Measurements from ENCODE around the gene ALAD. TPM values are rescaled to one million over a fixed set of nuclear protein-coding genes. Genes with fewer than 3 reads are reported as not detected.

ALAD gene
- total and polyA plus RNA-seq, 9 of the 15 experiments (the other 6 are each of a cell fraction or from before 2014, with no cell fraction given) = 1.3 to 12.7 (median 6.8) TPM

DNA sequence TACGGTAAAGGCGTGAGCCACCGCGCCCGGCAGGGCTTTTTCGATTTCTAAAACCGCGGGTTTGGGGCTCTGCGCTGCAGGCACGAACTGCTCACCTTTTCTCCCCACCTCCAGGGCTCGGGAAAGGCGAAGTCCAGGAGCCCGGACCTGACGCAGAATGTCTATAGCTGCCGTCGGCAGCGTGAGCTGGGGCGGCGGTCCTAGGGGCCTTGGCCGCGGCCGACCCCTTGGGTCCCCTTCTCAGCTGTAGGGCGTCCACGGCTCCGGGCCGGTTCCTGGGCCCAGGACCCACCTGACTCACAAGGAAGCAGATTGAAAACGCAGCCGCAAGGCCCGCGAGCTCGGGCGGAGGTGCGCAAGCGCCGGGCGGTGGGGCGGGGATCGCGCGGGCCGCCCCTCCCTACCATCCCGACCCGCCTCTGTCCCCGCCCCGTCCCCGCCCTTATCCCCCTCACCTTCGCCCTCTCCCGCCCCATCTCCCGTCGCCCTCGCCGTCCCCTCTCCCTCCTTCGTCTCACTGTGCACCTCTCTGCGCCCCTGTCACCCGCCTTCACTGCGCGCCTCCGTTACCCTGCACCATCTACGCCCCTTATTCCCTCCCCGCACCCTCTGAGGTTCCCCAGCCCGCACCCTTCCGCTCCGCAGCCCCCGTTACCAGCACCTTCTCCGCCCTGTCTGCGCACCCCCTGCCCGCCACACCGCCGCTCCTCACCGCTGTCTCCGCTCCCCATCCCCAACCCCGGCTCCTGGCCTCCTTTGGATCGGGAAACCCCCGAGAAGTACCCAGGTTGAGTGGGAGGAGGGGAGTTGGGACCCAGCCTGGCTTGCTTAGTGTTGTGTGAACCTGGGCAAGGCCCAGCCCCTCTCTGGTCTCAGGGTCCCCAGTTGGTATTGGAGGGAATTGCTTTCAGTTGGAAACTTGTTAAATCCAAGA, 24.2 kb downstream of the ALAD start, which contains the start of gene HDHD3 (continued):
- 0 out of 2 replicates have a peak, but pooled peaks have one; percentile 42 for TF ChIP-seq THAP12 (CRISPR knock-in tag; IDR thresholded peaks at IDR 0.05)
- no peak for TF ChIP-seq HIVEP1 (CRISPR knock-in tag; IDR thresholded peaks at IDR 0.05)
- TF ChIP-seq ZNF785 (CRISPR knock-in tag; IDR thresholded peaks at IDR 0.05) = no peak
- no peak for TF ChIP-seq SETDB1 (IDR thresholded peaks at IDR 0.05; ENCODE audit: low read length)
- TF ChIP-seq NR3C1 (CRISPR knock-in tag; IDR thresholded peaks at IDR 0.05) = no peak
- no peak for TF ChIP-seq TEAD1 (CRISPR knock-in tag; IDR thresholded peaks at IDR 0.05)
- no peak for TF ChIP-seq FOXK2 (conservative IDR thresholded peaks at IDR 0.05 in 1 of 2, IDR thresholded peaks at IDR 0.05 in 1 of 2; ENCODE audit: low read depth in 2 of 2)
- TF ChIP-seq ADNP (tag; IDR thresholded peaks at IDR 0.05) = peak; percentile 54
- TF ChIP-seq TBL1XR1 (IDR thresholded peaks at IDR 0.05; ENCODE audit: low read length in 2 of 2) = no peak
- peak; percentile 52 for TF ChIP-seq ZNF316 (IDR thresholded peaks at IDR 0.05)
- peak; percentile 21 to 73; a peak in 2 of 4 replicates for TF ChIP-seq MAZ (CRISPR knock-in tag; conservative IDR thresholded peaks at IDR 0.05 in 1 of 2, IDR thresholded peaks at IDR 0.05 in 1 of 2)
- TF ChIP-seq NFXL1 (CRISPR knock-in tag; IDR thresholded peaks at IDR 0.05) = no peak
- TF ChIP-seq ARHGAP35 (IDR thresholded peaks at IDR 0.05; ENCODE audit: partially characterized antibody) = peak; percentile 52
- TF ChIP-seq ZBTB8A (IDR thresholded peaks at IDR 0.05; ENCODE audit: partially characterized antibody) = no peak
- TF ChIP-seq KLF13 (tag; IDR thresholded peaks at IDR 0.05; ENCODE audit: borderline replicate concordance, low read depth) = no peak
- no peak for TF ChIP-seq HDAC6 (IDR thresholded peaks at IDR 0.05; ENCODE audit: low read depth, low read length)
- TF ChIP-seq, protein P1, sequence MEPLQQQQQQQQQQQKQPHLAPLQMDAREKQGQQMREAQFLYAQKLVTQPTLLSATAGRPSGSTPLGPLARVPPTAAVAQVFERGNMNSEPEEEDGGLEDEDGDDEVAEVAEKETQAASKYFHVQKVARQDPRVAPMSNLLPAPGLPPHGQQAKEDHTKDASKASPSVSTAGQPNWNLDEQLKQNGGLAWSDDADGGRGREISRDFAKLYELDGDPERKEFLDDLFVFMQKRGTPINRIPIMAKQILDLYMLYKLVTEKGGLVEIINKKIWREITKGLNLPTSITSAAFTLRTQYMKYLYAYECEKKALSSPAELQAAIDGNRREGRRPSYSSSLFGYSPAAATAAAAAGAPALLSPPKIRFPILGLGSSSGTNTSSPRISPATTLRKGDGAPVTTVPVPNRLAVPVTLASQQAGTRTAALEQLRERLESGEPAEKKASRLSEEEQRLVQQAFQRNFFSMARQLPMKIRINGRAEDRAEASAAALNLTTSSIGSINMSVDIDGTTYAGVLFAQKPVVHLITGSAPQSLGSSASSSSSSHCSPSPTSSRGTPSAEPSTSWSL (CRISPR knock-in tag; IDR thresholded peaks at IDR 0.05; ENCODE audit: borderline replicate concordance) = no peak
- TF ChIP-seq TOE1 (IDR thresholded peaks at IDR 0.05; ENCODE audit: borderline replicate concordance) = no peak
- TF ChIP-seq TOE1 (CRISPR knock-in tag; IDR thresholded peaks at IDR 0.05; ENCODE audit: borderline replicate concordance, low read depth) = no peak
- no peak for TF ChIP-seq TSC22D4 (tag; IDR thresholded peaks at IDR 0.05)
- 0 out of 2 replicates have a peak, but pooled peaks have one; percentile 35 for TF ChIP-seq HDGF (IDR thresholded peaks at IDR 0.05)
- no peak for TF ChIP-seq ZNF217 (CRISPR knock-in tag; IDR thresholded peaks at IDR 0.05)
- peak; percentile 81 for TF ChIP-seq POLR2A (conservative IDR thresholded peaks at IDR 0.05)
- no peak for TF ChIP-seq MITF (IDR thresholded peaks at IDR 0.05)
- no peak for TF ChIP-seq MCM7 (IDR thresholded peaks at IDR 0.05)
